ENCODE data around the gene FAM219A.
"Not testable (repeated sequence)": the region's sequence is repeated elsewhere in the genome, so short reads cannot be mapped to it uniquely, and the experiment has no call there.

FAM219A gene

DNA sequence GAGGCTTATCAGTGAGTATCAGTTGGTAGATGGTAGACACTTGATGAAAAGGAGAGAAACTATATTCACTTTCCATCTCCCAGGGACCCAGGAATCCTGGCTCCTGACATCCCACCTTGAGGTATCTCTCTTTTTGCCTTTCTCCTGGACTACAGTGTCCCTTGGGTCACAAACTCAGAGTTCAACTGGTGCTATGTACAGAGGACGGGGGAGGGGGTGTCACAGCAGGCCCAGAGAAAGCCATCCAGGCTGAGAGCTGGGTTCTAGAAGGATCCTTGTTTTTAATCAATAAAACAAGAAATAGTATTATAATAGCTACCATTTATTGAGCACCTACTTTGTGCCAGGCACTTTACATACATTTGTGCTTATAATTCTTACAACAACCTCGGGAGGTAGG lies 92.0 kb downstream of the FAM219A start:
- no peak for DNase-seq (ENCODE audit: low read depth)
- TF ChIP-seq, protein P1, sequence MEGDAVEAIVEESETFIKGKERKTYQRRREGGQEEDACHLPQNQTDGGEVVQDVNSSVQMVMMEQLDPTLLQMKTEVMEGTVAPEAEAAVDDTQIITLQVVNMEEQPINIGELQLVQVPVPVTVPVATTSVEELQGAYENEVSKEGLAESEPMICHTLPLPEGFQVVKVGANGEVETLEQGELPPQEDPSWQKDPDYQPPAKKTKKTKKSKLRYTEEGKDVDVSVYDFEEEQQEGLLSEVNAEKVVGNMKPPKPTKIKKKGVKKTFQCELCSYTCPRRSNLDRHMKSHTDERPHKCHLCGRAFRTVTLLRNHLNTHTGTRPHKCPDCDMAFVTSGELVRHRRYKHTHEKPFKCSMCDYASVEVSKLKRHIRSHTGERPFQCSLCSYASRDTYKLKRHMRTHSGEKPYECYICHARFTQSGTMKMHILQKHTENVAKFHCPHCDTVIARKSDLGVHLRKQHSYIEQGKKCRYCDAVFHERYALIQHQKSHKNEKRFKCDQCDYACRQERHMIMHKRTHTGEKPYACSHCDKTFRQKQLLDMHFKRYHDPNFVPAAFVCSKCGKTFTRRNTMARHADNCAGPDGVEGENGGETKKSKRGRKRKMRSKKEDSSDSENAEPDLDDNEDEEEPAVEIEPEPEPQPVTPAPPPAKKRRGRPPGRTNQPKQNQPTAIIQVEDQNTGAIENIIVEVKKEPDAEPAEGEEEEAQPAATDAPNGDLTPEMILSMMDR (conservative IDR thresholded peaks at IDR 0.05; ENCODE audit: low read depth, low read length) = no peak
- H3K4me3 ChIP-seq (ENCODE audit: low read length) = no peak overlapping the region

DNA sequence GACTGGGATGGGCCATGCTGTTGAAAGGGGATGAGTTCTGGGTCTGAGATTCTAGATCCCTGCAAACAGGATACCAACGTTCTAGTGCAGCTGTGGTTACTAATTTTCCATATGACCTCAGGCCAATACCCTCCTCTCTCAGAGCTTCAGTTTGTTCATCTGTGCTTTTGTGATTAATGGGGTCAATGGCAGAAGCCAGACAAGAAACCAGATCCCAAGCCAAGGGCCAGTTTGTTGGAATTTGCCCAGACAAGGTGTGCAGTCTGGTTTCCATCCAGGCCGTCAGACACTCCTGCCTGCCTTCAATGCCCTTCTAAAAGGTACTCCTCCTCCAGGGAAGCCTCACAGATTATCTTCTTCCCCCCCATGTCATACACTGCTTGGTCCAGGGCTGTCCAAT lies 93.1 kb downstream of the FAM219A start:
- H3K4me3 ChIP-seq (ENCODE audit: low read length) = no peak overlapping the region
- TF ChIP-seq, protein P1 (conservative IDR thresholded peaks at IDR 0.05; ENCODE audit: low read depth, low read length) = no peak
- DNase-seq (ENCODE audit: low read depth) = no peak

DNA sequence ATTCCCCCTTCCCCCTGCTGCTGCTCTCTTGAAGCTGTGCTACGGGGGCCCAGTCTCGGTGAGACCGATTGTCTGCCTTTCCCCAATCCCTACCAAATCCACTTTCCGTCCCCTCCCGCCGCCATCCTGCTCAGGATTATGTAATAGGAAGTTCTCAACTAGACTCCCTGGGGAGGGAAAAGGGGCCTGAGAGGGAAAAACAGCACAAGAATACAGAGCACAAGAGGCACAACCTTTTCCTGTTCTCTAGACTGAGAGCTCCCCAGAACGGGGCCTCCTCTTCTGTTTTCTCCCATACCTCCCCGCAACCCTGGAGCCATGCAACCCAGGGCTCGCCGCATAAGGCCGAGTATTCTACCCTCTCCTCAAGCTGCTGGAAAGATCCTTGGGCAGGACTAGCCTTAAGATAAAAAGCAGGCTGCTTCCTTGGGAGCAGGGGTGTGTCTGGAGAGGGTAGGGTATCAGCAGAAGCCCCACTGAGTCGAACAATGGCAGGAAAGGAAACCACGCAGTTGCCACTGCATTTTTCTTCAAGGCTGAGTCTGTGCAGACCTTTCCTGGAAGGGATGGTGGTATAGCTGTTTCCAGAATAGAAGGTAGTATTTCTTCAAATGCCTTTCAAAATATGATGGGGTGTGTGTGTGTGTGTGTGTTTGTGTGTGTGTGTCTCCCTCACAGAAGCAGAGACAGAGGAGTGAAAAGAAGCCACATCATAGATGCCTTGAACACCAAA lies 94.6 kb downstream of the FAM219A start:
- DNase-seq (ENCODE audit: low read depth) = no peak
- TF ChIP-seq, protein P1 (conservative IDR thresholded peaks at IDR 0.05; ENCODE audit: low read depth, low read length) = no peak
- H3K4me3 ChIP-seq (ENCODE audit: low read length) = no peak overlapping the region

DNA sequence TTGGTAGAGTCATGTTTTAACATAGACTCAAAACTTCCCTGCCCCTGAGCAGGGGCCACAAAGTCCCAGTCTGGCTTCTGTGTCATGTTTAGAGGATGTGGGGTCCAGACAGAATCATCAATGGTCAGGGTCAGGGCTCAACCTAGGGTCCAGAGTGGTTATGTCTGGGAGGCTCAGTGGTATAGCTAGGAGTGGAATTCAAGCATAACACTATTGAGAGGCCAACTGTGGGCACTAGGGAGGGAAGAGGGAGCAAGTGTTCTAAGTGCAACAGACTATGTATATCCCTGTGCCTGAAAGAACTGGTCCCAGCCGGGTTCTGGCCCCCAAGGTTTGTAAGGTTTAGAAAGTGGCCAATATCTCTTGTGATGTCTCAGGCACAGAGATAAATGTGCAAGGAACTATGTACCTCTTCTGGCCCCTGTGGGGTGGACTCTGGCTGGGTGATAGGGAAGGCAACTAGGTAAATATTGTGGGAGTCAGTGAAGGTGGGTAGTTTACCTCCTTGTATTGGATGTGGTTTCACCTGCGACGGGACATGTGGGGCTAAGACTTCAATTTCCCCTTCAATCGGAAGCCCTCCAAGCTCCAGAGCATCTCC lies 95.7 kb downstream of the FAM219A start:
- H3K4me3 ChIP-seq (ENCODE audit: low read length) = no peak overlapping the region
- TF ChIP-seq, protein P1 (conservative IDR thresholded peaks at IDR 0.05; ENCODE audit: low read depth, low read length) = no peak
- DNase-seq (ENCODE audit: low read depth) = no peak

DNA sequence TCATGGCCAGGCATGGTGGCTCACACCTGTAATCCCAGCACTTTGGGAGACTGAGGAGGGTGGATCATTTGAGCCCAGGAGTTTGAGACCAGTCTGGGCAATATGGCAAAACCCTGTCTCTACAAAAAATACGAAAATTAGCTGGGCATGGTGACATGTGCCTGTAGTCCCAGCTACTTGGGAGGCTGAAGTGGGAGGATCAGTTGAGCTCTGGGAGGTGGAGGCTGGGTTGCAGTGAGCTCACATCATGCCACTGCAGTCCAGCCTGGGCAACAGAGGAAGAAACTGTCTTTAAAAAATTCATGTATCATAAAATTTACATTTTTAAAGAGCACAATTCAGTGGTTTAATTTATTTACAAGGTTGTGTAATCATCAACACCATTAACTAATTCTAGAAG lies 105.4 kb downstream of the FAM219A start:
- not testable (repeated sequence) for DNase-seq (ENCODE audit: low read depth); H3K4me3 ChIP-seq (ENCODE audit: low read length)

DNA sequence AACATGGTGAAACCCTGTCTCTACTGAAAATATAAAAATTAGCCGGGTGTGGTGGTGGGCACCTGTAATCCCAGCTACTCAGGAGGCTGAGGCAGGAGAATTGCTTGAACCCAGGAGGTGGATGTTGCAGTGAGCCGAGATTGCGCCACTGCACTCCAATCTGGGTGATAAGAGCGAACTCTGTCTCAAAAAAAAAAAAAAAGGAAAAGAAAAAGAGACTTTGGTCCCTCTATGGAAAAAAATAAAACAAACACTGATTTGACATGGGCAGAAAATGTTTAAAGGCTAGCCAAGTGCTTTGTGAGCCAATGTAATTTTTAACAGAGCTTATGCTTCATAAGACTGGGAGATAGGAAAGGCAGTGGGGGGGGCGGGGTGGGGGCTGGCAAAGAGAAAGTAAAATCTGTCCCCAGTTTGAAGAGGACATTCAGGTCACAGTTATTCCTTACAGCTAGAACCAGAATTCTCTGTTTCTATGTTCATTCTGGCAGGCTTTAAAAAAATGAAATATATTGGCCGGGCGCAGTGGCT lies 106.2 kb downstream of the FAM219A start:
- not testable (repeated sequence) for DNase-seq (ENCODE audit: low read depth); H3K4me3 ChIP-seq (ENCODE audit: low read length)

DNA sequence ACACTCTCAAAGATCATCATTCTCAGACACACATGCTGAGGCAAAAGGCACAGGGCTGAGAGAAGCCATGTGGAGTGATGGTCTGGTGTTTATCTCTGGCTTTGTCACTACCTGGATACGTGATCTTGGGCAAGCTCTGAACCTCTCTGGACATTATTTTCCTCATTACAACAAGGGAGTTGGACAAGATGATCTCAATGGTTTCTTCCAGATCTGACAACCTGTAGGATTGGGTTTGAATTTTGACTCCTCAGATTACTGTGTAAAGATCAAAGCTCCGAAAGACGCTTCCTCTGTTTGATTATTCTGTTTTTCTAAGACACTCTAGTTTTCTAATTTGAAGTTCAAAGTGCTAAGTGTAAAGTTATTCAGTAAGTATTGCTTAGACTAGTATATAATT lies 109.0 kb downstream of the FAM219A start:
- TF ChIP-seq, protein P1 (conservative IDR thresholded peaks at IDR 0.05; ENCODE audit: low read depth, low read length) = no peak
- DNase-seq (ENCODE audit: low read depth) = no peak

More for the DNA sequence above, 109.0 kb downstream of the FAM219A start:
- no peak overlapping the region for H3K4me3 ChIP-seq (ENCODE audit: low read length)

All from retinal pigment epithelial cell (primary cell).